Fibroblast of lung (primary cell): ENCODE results near the gene AMDHD2. TPM values are rescaled to one million over a fixed set of nuclear protein-coding genes. Genes with fewer than 3 reads are reported as not detected.

Experiments used
- DNase-seq, 2 donors: peaks; one replicate each; pipeline versions ENCODE4 v3.0.0 to v3.0.0-alpha.2; 2010; ENCODE audit warnings: low read depth in 2 of 2
- H2AFZ ChIP-seq: 2 replicates; pipeline ENCODE4 v1.5.1; 2012; ENCODE audit warnings: low read length, control low read depth, inconsistent platforms
- H3K27ac ChIP-seq: 2 replicates; pipeline ENCODE4 v1.5.1; 2011; ENCODE audit warnings: low read length, control low read depth; ENCODE audit not compliant: insufficient read depth
- H3K27me3 ChIP-seq: 2 replicates; pipeline ENCODE4 v1.5.1; 2011; ENCODE audit warnings: mild to moderate bottlenecking, low read length; ENCODE audit not compliant: control insufficient read depth, insufficient read depth
- H3K36me3 ChIP-seq: 2 replicates; pipeline ENCODE4 v1.5.1; 2011; ENCODE audit warnings: low read length; ENCODE audit not compliant: control insufficient read depth, insufficient read depth
- H3K4me1 ChIP-seq: 2 replicates; pipeline ENCODE4 v1.5.1; 2011; ENCODE audit warnings: low read length; ENCODE audit not compliant: control insufficient read depth, insufficient read depth; ENCODE audit errors: extremely low read depth
- H3K4me2 ChIP-seq: 2 replicates; pipeline ENCODE4 v1.5.1; 2011; ENCODE audit warnings: low read length, control low read depth; ENCODE audit not compliant: insufficient read depth; ENCODE audit errors: extremely low read depth
- H3K4me3 ChIP-seq, 4 experiments: fragments of 200-600 bp in 1 of 4; sonication (generic) in 1 of 4; replicated peaks in 1 of 4; 2 replicates each; pipeline ENCODE4 v1.5.1; 2011 to 2016; ENCODE audit warnings: low read length in 4 of 4, low read depth in 3 of 4, mild to moderate bottlenecking in 3 of 4, control low read depth in 2 of 4, inconsistent platforms in 1 of 4, mixed read lengths in 1 of 4; ENCODE audit not compliant: insufficient read depth in 1 of 4; ENCODE audit errors: control extremely low read depth in 1 of 4
- H3K79me2 ChIP-seq: 2 replicates; pipeline ENCODE4 v1.5.1; 2012; ENCODE audit warnings: mild to moderate bottlenecking, low read length, inconsistent platforms; ENCODE audit not compliant: control insufficient read depth, insufficient read depth
- H3K9ac ChIP-seq: 2 replicates; pipeline ENCODE4 v1.5.1; 2011; ENCODE audit warnings: mild to moderate bottlenecking, low read length, control low read depth; ENCODE audit not compliant: insufficient read depth
- H3K9me3 ChIP-seq: 2 replicates; pipeline ENCODE4 v1.5.1; 2012; ENCODE audit warnings: low read depth, low read length; ENCODE audit not compliant: control insufficient read depth, insufficient read depth
- H4K20me1 ChIP-seq: 2 replicates; pipeline ENCODE4 v1.5.1; 2011; ENCODE audit warnings: low read length; ENCODE audit not compliant: control insufficient read depth, insufficient read depth; ENCODE audit errors: extremely low read depth
- CTCF ChIP-seq, 2 donors: IDR thresholded peaks in 1 of 2; conservative IDR thresholded peaks in 1 of 2; 1 replicate in 1 of 2; 2 replicates in 1 of 2; pipeline ENCODE4 v1.5.1; 2011 to 2012; ENCODE audit warnings: low read length in 2 of 2, control low read depth in 1 of 2, inconsistent platforms in 1 of 2, low read depth in 1 of 2, mild to moderate bottlenecking in 1 of 2
- EZH2 ChIP-seq: IDR thresholded peaks from 2 replicates; pipeline ENCODE4 v1.5.1; 2012; ENCODE audit warnings: low read length, control low read depth, mild to moderate bottlenecking; ENCODE audit errors: missing control alignments
- polyA plus RNA-seq, 2 donors: library from polyadenylated mRNA; depleted of rRNA in 1 of 2; stranded (reverse) in 1 of 2; unstranded in 1 of 2; fragments of >200 nt; gene quantifications; 2 replicates each; pipeline ENCODE4 v1.2.1, GENCODE V29; 2011 to 2012; ENCODE audit warnings: missing spikeins in 1 of 2
- total RNA-seq: library from RNA; depleted of rRNA; stranded (reverse); fragments of >200 nt; gene quantifications from 2 replicates; pipeline ENCODE4 v1.2.1, GENCODE V29; 2014

The AMDHD2 gene
- total and polyA plus RNA-seq, 2 donors (not counting 1 experiment from before 2014, with no cell fraction given): 10.8 to 37.2 TPM

- H3K36me3 ChIP-seq: peaks cover 12% of the 10 kb centered on the region
- peaks cover 6% of the 10 kb centered on the region for H3K4me1 ChIP-seq
- no peaks in the 10 kb centered on the region for H3K27me3 ChIP-seq
- no peaks in the 10 kb centered on the region for H3K9me3 ChIP-seq
- no peaks in the 10 kb centered on the region for H3K79me2 ChIP-seq
- H2AFZ ChIP-seq: no peak overlapping the region
- no peak overlapping the region for H3K4me3 ChIP-seq
- H3K9ac ChIP-seq: no peak overlapping the region
- H3K4me2 ChIP-seq: no peak overlapping the region
- TF ChIP-seq CTCF (conservative IDR thresholded peaks at IDR 0.05 in 1 of 2, IDR thresholded peaks at IDR 0.05 in 1 of 2; ENCODE audit: low read depth in 1 of 2, low read length in 2 of 2) (no peak), EZH2 (no peak)
- H3K27ac ChIP-seq: no peak overlapping the region
- no peaks in the 10 kb centered on the region for H4K20me1 ChIP-seq
- no peak for DNase-seq
Measured at GRCh38 chr16:2499454-2499853, 20.7 kb upstream of the AMDHD2 start.

GRCh38 chr16:2499890-2500429, 20.2 kb upstream of the AMDHD2 start:
- Histone ChIP-seq H3K27ac (no peak overlapping the region), H3K27me3 (no peaks in the 10 kb centered on the region), H4K20me1 (no peaks in the 10 kb centered on the region), H3K9ac (no peak overlapping the region), H3K9me3 (no peaks in the 10 kb centered on the region), H2AFZ (no peak overlapping the region), H3K36me3 (peaks cover 12% of the 10 kb centered on the region), H3K4me2 (no peak overlapping the region), H3K4me1 (peaks cover 6% of the 10 kb centered on the region), H3K4me3 (no peak overlapping the region), H3K79me2 (no peaks in the 10 kb centered on the region)
- TF ChIP-seq EZH2: no peak
- no peak for TF ChIP-seq CTCF (conservative IDR thresholded peaks at IDR 0.05 in 1 of 2, IDR thresholded peaks at IDR 0.05 in 1 of 2; ENCODE audit: low read depth in 1 of 2, low read length in 2 of 2)
- no peak for DNase-seq

- Histone ChIP-seq H3K4me1 (peaks cover 6% of the 10 kb centered on the region), H3K9ac (no peak overlapping the region), H3K27me3 (no peaks in the 10 kb centered on the region), H3K79me2 (no peaks in the 10 kb centered on the region), H4K20me1 (no peaks in the 10 kb centered on the region), H3K4me3 (no peak overlapping the region), H3K4me2 (no peak overlapping the region), H3K36me3 (peaks cover 12% of the 10 kb centered on the region), H2AFZ (no peak overlapping the region), H3K9me3 (no peaks in the 10 kb centered on the region), H3K27ac (no peak overlapping the region)
- TF ChIP-seq EZH2 (no peak), CTCF (conservative IDR thresholded peaks at IDR 0.05 in 1 of 2, IDR thresholded peaks at IDR 0.05 in 1 of 2; ENCODE audit: low read depth in 1 of 2, low read length in 2 of 2) (no peak)
- DNase-seq: no peak
Measured at GRCh38 chr16:2500430-2500917, 19.7 kb upstream of the AMDHD2 start.
